Measurements from ENCODE around the gene SNRPA1. TPM values are rescaled to one million over a fixed set of nuclear protein-coding genes. Genes with fewer than 3 reads are reported as not detected.

The SNRPA1 gene
- total and polyA plus RNA-seq, 2 of the 13 experiments (the other 11 are each of a cell fraction or from before 2014, with no cell fraction given): 41.2 to 108 TPM

DNA sequence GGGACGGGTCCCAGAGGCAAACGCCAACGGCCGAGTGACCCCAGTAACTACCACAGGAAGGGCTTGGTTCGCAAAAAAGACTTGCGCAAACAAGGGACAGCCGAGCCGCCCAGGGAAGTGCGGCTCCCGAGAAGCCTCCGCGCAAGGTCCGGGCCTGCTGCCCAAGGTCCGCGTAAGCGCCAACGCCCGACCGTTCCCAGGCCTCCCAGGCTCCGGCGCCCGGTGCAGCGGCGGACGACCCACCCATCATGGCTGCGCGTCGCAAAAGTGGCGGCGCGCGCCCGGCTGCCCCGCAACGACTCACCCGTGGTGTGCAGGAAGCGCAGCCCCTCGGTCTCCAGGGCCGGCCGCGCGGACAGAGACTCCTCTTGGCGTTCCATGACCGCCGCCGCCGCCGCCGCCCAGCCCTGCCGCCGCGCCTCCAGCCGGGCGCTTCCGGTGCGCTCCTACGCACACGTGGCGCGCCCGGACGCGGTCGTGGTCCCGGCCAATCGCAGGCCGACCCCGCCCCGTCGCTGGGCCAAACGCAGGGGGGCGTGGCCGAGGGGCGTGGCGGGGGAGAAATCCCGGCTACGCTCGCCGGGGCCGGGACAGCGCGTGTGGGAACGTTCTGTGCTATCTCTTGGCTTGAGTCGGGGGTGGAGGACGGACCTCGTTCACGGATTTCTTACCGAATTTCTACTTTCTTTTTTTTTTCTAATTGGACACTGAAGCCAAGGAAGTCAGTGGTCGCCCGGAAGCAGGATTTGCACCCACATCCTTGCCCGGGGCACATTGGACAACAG, 17.8 kb downstream of the SNRPA1 start, which contains the start of gene SELENOS (continued):
- TF ChIP-seq ZNF839 (CRISPR knock-in tag; IDR thresholded peaks at IDR 0.05; ENCODE audit: borderline replicate concordance): no peak
- TF ChIP-seq ZFP90 (CRISPR knock-in tag; IDR thresholded peaks at IDR 0.05; ENCODE audit: borderline replicate concordance): peak; percentile 89; the same call in 1 of the 2 replicates
- TF ChIP-seq CBX2 (IDR thresholded peaks at IDR 0.05; ENCODE audit: low read depth, low read length): no peak
- TF ChIP-seq CBX2 (CRISPR knock-in tag; IDR thresholded peaks at IDR 0.05; ENCODE audit: low read depth): no peak
- TF ChIP-seq, protein P1, sequence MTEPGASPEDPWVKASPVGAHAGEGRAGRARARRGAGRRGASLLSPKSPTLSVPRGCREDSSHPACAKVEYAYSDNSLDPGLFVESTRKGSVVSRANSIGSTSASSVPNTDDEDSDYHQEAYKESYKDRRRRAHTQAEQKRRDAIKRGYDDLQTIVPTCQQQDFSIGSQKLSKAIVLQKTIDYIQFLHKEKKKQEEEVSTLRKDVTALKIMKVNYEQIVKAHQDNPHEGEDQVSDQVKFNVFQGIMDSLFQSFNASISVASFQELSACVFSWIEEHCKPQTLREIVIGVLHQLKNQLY (CRISPR knock-in tag; IDR thresholded peaks at IDR 0.05): no peak
- TF ChIP-seq, protein P2, sequence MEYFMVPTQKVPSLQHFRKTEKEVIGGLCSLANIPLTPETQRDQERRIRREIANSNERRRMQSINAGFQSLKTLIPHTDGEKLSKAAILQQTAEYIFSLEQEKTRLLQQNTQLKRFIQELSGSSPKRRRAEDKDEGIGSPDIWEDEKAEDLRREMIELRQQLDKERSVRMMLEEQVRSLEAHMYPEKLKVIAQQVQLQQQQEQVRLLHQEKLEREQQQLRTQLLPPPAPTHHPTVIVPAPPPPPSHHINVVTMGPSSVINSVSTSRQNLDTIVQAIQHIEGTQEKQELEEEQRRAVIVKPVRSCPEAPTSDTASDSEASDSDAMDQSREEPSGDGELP (IDR thresholded peaks at IDR 0.05; ENCODE audit: borderline replicate concordance, low read depth): no peak; the same call in 1 of the 2 replicates
- peak; percentile 98 for TF ChIP-seq YEATS4 (CRISPR knock-in tag; IDR thresholded peaks at IDR 0.05; ENCODE audit: borderline replicate concordance)
- TF ChIP-seq SYNCRIP (IDR thresholded peaks at IDR 0.05; ENCODE audit: insufficient read depth, low read depth, low read length): no peak
- no peak for TF ChIP-seq NKX3-1 (CRISPR knock-in tag; IDR thresholded peaks at IDR 0.05)
- no peak for TF ChIP-seq MTA3 (CRISPR knock-in tag; IDR thresholded peaks at IDR 0.05)
- TF ChIP-seq ETV6 (CRISPR knock-in tag; conservative IDR thresholded peaks at IDR 0.05): peak; percentile 60; the same call in 1 of the 2 replicates
- no peak for TF ChIP-seq NFATC3 (CRISPR knock-in tag; IDR thresholded peaks at IDR 0.05)
- TF ChIP-seq ZBTB42 (CRISPR knock-in tag; IDR thresholded peaks at IDR 0.05): no peak
- TF ChIP-seq JDP2 (CRISPR knock-in tag; IDR thresholded peaks at IDR 0.05; ENCODE audit: borderline replicate concordance): no peak
- no peak for TF ChIP-seq ZNF496 (CRISPR knock-in tag; IDR thresholded peaks at IDR 0.05; ENCODE audit: insufficient replicate concordance)
- no peak for TF ChIP-seq ZNF614 (CRISPR knock-in tag; IDR thresholded peaks at IDR 0.05; ENCODE audit: borderline replicate concordance)
- TF ChIP-seq, protein P3, sequence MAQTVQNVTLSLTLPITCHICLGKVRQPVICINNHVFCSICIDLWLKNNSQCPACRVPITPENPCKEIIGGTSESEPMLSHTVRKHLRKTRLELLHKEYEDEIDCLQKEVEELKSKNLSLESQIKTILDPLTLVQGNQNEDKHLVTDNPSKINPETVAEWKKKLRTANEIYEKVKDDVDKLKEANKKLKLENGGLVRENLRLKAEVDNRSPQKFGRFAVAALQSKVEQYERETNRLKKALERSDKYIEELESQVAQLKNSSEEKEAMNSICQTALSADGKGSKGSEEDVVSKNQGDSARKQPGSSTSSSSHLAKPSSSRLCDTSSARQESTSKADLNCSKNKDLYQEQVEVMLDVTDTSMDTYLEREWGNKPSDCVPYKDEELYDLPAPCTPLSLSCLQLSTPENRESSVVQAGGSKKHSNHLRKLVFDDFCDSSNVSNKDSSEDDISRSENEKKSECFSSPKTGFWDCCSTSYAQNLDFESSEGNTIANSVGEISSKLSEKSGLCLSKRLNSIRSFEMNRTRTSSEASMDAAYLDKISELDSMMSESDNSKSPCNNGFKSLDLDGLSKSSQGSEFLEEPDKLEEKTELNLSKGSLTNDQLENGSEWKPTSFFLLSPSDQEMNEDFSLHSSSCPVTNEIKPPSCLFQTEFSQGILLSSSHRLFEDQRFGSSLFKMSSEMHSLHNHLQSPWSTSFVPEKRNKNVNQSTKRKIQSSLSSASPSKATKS (CRISPR knock-in tag; IDR thresholded peaks at IDR 0.05): no peak
- TF ChIP-seq ISL2 (CRISPR knock-in tag; IDR thresholded peaks at IDR 0.05): peak; percentile 54
- TF ChIP-seq KMT2A (CRISPR knock-in tag; IDR thresholded peaks at IDR 0.05): peak; percentile 66
- TF ChIP-seq ZBTB7A (CRISPR knock-in tag; IDR thresholded peaks at IDR 0.05): no peak
- TF ChIP-seq, protein P4, sequence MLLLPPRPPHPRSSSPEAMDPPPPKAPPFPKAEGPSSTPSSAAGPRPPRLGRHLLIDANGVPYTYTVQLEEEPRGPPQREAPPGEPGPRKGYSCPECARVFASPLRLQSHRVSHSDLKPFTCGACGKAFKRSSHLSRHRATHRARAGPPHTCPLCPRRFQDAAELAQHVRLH (CRISPR knock-in tag; IDR thresholded peaks at IDR 0.05; ENCODE audit: borderline replicate concordance, low read depth): no peak
- TF ChIP-seq, protein P5, sequence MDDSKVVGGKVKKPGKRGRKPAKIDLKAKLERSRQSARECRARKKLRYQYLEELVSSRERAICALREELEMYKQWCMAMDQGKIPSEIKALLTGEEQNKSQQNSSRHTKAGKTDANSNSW (CRISPR knock-in tag; IDR thresholded peaks at IDR 0.05; ENCODE audit: borderline replicate concordance): no peak; the same call in 1 of the 2 replicates
- TF ChIP-seq ZNF883 (CRISPR knock-in tag; IDR thresholded peaks at IDR 0.05; ENCODE audit: not compliant biosample characterization): peak; percentile 71
- TF ChIP-seq RORA (CRISPR knock-in tag; IDR thresholded peaks at IDR 0.05): no peak
- TF ChIP-seq CEBPG (CRISPR knock-in tag; IDR thresholded peaks at IDR 0.05): no peak
- peak; percentile 69 for TF ChIP-seq DMAP1 (CRISPR knock-in tag; IDR thresholded peaks at IDR 0.05)
- TF ChIP-seq IKZF1 (IDR thresholded peaks at IDR 0.05): no peak
- TF ChIP-seq ZNF33A (CRISPR knock-in tag; IDR thresholded peaks at IDR 0.05; ENCODE audit: borderline replicate concordance): no peak
- 0 out of 2 replicates have a peak, but pooled peaks have one; percentile 7 for TF ChIP-seq ZNF335 (CRISPR knock-in tag; IDR thresholded peaks at IDR 0.05)

Data from HepG2 (cell line).